Stimulated activated CD8-positive, alpha-beta memory T cell treated with anti-CD3 and anti-CD28 coated beads, Interleukin-7, amount 100 ng/mL, for 48 hours (primary cell): ENCODE measurements around the gene BEST2.

ENCODE experiments used
- DNase-seq, 2 donors: peaks; one replicate each; pipeline ENCODE4 v3.0.0-alpha.2; 2020; ENCODE audit warnings: low read depth in 1 of 2; ENCODE audit errors: extremely low read depth in 1 of 2

Gene BEST2

DNA sequence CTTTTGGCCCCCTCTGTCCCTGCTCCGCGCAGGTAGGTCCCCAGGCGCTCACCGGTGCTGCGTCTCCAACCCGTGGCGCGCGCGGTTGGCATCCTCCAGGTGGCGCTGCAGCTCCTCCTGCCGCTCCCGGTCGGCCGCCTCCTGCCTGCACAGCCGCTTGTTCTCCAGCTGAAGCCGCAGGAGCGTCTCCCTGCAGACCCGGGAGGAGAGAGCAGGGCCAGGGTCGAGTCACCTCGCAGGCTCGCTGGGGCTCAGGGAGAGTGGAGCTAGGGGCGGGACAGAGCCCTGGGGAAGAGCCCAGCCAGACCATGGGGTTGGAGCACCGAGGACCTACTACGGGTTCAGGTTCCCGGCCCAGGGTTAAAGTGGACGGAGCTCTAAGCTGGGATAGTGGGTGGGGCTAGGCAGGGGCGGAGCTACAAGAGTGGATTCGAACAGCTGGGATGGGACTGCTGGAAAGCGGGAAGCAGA lies 14.5 kb downstream of the BEST2 start:
- DNase-seq = peak; percentile 50 to 60

GRCh38 chr19:12767150-12767549 lies 15.6 kb downstream of the BEST2 start:
- DNase-seq = no peak

DNA sequence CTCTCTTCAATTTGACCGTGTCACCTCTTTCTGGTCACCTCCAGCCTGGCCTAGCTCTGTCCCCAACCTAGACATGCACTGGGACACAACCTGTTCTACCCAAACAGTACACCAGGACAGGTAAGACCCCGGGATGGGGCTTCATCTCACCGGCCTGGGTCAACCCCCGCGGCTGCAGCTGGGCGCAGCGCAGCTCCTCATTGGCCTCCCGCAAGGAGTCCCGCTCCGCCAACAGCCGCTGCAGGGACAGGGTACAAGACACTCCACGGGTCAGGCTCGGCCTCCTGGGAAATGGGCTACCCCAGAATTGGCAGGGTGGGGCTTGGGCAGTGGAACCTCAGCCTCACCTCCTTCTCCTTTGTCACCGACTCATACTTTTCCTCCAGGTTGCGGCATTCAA lies 16.1 kb downstream of the BEST2 start:
- no peak for DNase-seq

- DNase-seq = no peak
Measured at GRCh38 chr19:12769689-12770088, 18.1 kb downstream of the BEST2 start.

- no peak for DNase-seq
Measured at GRCh38 chr19:12770922-12771321, 19.3 kb downstream of the BEST2 start.

DNA sequence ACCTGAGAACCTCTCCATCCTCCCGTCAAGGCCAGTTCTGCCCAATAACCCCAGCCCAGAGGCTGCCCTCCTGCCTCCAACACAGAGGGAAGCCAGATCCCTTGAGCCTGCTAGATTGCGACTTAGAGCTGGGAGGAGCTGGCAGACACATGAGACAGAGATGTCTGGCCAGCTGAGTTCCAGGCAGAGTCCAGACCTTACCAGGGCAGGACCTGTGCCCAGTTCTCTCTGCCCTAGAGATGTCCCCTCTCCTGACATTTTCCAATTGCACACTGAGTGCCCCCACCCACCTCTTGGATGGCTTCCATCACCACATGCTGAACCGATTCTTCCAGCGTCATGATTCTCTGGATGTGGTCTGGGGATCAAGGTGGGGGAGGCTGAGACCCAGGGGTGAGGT lies 20.7 kb downstream of the BEST2 start:
- DNase-seq = no peak

DNA sequence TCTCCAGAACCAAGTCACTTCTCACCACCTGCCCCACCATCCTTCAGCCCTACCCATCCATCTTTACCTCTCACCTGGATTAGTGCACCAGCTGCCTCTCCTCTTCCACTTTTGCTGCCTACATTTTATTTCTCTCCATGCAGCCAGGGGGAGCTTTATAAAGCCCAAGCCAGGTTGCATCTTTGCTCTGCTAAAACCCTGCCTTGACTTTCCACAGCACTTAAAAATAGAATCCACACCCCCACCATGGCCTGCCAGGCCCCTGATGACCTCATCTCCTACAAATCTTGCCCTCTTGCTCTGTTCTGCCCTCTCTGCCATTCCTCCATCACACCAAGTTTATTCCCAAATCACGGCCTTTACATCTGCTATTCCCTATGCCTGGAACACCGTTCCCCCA lies 22.0 kb downstream of the BEST2 start:
- DNase-seq = no peak

- DNase-seq = no peak
Measured at GRCh38 chr19:12774588-12775555, 23.3 kb downstream of the BEST2 start, which contains the start of gene HOOK2. TSS of gene HOOK2 (minus strand) at chr19:12775552. CDS start at chr19:12775449, 103 bp downstream.

- DNase-seq = peak; percentile 63 to 68
Measured at GRCh38 chr19:12777217-12778016, 25.8 kb downstream of the BEST2 start.

- DNase-seq = no peak
Measured at GRCh38 chr19:12778017-12778904, 26.7 kb downstream of the BEST2 start.

GRCh38 chr19:12778905-12779161 lies 27.2 kb downstream of the BEST2 start:
- no peak for DNase-seq

- no peak for DNase-seq
Measured at GRCh38 chr19:12779162-12779993, 27.8 kb downstream of the BEST2 start.

- DNase-seq = no peak
Measured at GRCh38 chr19:12782174-12782423, 30.5 kb downstream of the BEST2 start.

DNA sequence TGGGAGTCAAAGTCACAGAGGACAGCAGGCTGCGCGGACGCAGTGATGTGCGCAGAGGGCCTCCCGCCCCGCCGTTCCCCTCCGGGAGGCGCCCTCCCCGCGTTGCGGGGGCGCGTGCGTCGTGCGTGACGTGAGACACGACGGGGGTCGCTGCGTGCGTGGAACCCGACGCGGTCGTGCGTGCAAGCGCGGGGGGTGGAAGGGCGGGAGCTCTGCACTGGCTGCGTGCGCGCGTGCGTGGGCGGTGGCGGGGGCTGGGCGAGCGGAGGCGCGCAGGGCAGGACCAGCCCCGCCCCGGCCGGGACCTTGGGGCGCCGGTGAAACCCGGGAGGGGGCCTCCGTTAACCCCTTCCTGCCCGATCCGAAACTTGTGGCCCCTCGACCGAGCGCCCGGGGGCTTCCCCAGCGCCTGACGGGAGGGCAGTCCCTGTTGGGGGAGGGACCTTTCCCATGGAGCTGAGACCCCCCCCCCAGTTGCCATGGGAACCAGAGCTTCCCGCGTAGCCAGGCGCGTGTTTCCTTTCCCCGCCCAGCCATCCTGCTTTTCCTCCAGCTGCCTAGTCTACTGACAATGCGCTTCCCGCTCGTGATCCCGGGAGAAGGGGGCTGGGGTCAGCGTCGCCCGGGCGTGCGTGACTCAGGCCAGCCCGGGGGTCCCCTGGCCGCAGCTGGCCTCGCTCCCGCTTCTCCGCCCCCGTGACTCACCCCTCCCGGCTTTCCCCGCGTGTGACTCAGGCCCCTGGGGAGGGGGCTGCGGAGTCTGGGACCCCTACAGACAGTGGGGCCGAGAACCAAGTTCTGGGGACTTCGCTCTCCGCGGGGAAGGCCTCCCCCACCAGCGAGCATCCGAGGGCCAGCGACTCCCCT lies 31.1 kb downstream of the BEST2 start:
- DNase-seq = peak; percentile 83 to 87

DNA sequence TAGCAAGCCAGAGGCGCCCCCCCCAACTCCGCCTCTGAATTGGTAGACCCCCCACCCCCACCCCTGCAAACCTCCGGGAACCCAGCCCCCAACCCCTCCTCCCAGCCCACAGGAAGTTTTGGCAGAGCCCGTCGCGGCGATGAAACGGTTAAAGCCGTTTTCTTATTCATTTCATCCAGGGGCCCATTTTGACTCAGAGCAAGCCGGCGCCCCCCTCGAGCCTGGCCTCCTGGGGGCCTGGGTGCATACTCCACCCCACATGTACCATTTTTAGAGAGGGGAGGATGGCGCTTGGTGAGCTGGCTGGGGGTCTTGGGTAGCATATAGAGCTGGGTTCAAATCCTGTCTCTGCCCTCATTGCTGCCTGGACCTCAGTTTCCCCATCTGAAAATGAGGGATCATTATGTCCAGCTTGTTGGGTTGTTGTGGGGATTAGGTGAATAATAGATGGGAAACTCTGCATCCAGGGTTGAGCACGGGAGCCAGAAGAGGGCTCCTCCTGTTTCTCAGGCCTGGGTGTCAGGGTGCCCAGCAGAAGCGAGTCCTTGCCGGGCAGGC lies 31.8 kb downstream of the BEST2 start:
- DNase-seq = peak in 1 of 2 donors; percentile 80

GRCh38 chr19:12783849-12784393 lies 32.3 kb downstream of the BEST2 start:
- no peak for DNase-seq

DNA sequence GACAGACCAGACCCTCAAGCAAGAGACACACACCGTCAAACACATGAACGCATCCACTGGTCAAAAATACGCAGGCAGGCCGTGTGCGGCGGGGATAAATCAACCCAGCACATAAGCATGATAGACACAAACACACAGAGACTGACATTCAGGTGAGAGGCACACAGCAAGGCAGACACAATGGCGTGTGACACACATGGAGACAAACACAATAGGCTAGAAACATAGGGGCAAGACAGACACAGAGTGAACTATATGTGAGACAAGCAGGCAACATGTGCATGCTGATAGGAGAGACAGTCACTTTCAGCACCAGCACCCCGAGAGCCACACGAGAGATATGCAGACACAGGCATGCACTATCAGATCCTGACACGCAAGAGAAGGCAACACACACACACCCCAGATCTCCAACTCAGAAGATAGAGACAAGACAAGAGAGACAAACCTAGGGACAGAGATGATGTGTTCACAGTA lies 32.8 kb downstream of the BEST2 start:
- DNase-seq = no peak

DNA sequence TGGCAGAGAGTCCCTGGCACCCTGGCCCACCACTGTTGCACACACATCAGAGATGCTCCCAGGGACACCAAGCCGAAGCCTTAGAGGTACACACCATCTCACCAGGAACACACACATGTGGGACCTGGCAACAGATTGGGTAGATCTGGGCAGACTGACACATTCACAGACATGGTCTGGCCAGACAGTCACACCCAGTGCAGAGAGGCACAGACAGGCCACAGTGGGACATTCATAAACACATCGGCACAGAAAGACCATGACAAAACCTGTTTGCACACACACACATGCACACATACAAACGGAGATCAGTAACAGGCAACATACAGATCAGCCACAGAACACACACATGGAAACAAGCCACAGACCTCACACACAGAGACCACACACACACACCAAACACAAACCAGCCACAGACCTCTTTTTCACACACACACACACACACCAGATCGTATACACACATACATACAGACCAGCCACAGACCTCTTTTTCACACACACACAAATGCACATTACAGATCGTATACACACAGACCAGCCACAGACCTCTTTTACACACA lies 33.4 kb downstream of the BEST2 start:
- DNase-seq = no peak
